CD14-positive monocyte (primary cell): ENCODE measurements around the gene HPS4. TPM values are rescaled to one million over a fixed set of nuclear protein-coding genes. Genes with fewer than 3 reads are reported as not detected.

Experiments used
- DNase-seq, 3 donors: peaks; one replicate each; pipeline ENCODE4 v3.0.0-alpha.2; 2011 to 2022
- H2AFZ ChIP-seq: 2 replicates; pipeline ENCODE4 v1.6.0; 2012; ENCODE audit warnings: mild to moderate bottlenecking, low read depth, low read length, inconsistent platforms; ENCODE audit not compliant: insufficient read depth, poor library complexity, severe bottlenecking
- H3K27ac ChIP-seq, 2 donors: 1 replicate in 1 of 2; 2 replicates in 1 of 2; pipeline ENCODE4 v1.5.1; 2012 to 2013; ENCODE audit warnings: low read length in 2 of 2, control low read depth in 1 of 2, inconsistent platforms in 1 of 2, low read depth in 1 of 2, mild to moderate bottlenecking in 1 of 2
- H3K27me3 ChIP-seq, 2 donors: one replicate each; pipeline versions ENCODE4 v1.6.0 to v1.6.1; 2011 to 2013; ENCODE audit warnings: low read length in 2 of 2; ENCODE audit not compliant: control insufficient read depth in 2 of 2, insufficient read depth in 2 of 2
- H3K36me3 ChIP-seq, 2 donors: replicated peaks in 1 of 2; 1 replicate in 1 of 2; 2 replicates in 1 of 2; pipeline versions ENCODE4 v1.5.1 to v1.6.1; 2012 to 2013; ENCODE audit warnings: low read length in 2 of 2, control low read depth in 1 of 2, inconsistent platforms in 1 of 2, mild to moderate bottlenecking in 1 of 2; ENCODE audit not compliant: insufficient read depth in 2 of 2, control insufficient read depth in 1 of 2
- H3K4me1 ChIP-seq, 2 donors: 1 replicate in 1 of 2; 2 replicates in 1 of 2; pipeline versions ENCODE4 v1.5.1 to v1.6.1; 2012 to 2013; ENCODE audit warnings: low read length in 2 of 2, control low read depth in 1 of 2, inconsistent platforms in 1 of 2, mild to moderate bottlenecking in 1 of 2, moderate library complexity in 1 of 2; ENCODE audit not compliant: insufficient read depth in 2 of 2, control insufficient read depth in 1 of 2
- H3K4me2 ChIP-seq: replicated peaks from 2 replicates; pipeline ENCODE3; 2012; ENCODE audit warnings: low read length, moderate library complexity, mild to moderate bottlenecking; ENCODE audit not compliant: poor library complexity, severe bottlenecking; ENCODE audit errors: extremely low read depth
- H3K4me3 ChIP-seq, 3 experiments: fragments of 200-600 bp in 1 of 3; sonication (generic) in 1 of 3; replicated peaks in 1 of 3; 1 replicate in 2 of 3; 2 replicates in 1 of 3; pipeline ENCODE4 v1.5.1; 2011 to 2013; ENCODE audit warnings: low read length in 3 of 3, mild to moderate bottlenecking in 3 of 3, control low read depth in 2 of 3, low read depth in 2 of 3, inconsistent platforms in 1 of 3, moderate library complexity in 1 of 3
- H3K79me2 ChIP-seq: 2 replicates; pipeline ENCODE4 v1.6.0; 2012; ENCODE audit warnings: mild to moderate bottlenecking, control low read depth, inconsistent platforms, low read length, moderate library complexity; ENCODE audit not compliant: insufficient read depth
- H3K9ac ChIP-seq: 2 replicates; pipeline ENCODE4 v1.6.0; 2017; ENCODE audit warnings: low read length, mild to moderate bottlenecking; ENCODE audit not compliant: insufficient read depth, poor library complexity, severe bottlenecking
- H3K9me3 ChIP-seq, 2 donors: replicated peaks in 1 of 2; 1 replicate in 1 of 2; 2 replicates in 1 of 2; pipeline versions ENCODE4 v1.5.1 to v1.6.1; 2012 to 2013; ENCODE audit warnings: low read length in 2 of 2, control low read depth in 1 of 2; ENCODE audit not compliant: control insufficient read depth in 1 of 2, insufficient read depth in 1 of 2
- H4K20me1 ChIP-seq: 2 replicates; pipeline ENCODE4 v1.6.0; 2012; ENCODE audit warnings: mild to moderate bottlenecking, low read length, control low read depth, moderate library complexity; ENCODE audit not compliant: insufficient read depth
- H3K27ac Mint-ChIP-seq, 7 donors: one replicate each; pipeline ENCODE4 v1.8.0; 2020; ENCODE audit warnings: mild to moderate bottlenecking in 7 of 7, mixed read lengths in 7 of 7, moderate library complexity in 6 of 7, inconsistent platforms in 2 of 7
- H3K27me3 Mint-ChIP-seq, 3 donors: one replicate each; pipeline ENCODE4 v1.8.0; 2021 to 2022; ENCODE audit warnings: low read depth in 3 of 3, mild to moderate bottlenecking in 3 of 3, mixed read lengths in 3 of 3, moderate library complexity in 3 of 3, inconsistent platforms in 1 of 3
- H3K36me3 Mint-ChIP-seq, 2 donors: one replicate each; pipeline ENCODE4 v1.8.0; 2020; ENCODE audit warnings: mixed read lengths in 2 of 2, inconsistent platforms in 1 of 2, mild to moderate bottlenecking in 1 of 2
- H3K4me1 Mint-ChIP-seq: one replicate; pipeline ENCODE4 v1.8.0; 2020; ENCODE audit warnings: mild to moderate bottlenecking, mixed read lengths
- H3K4me3 Mint-ChIP-seq, 2 donors: one replicate each; pipeline ENCODE4 v1.8.0; 2020; ENCODE audit warnings: mild to moderate bottlenecking in 2 of 2, mixed read lengths in 2 of 2, moderate library complexity in 1 of 2
- H3K9me3 Mint-ChIP-seq, 7 donors: one replicate each; pipeline ENCODE4 v1.8.0; 2020 to 2022; ENCODE audit warnings: mixed read lengths in 7 of 7, mild to moderate bottlenecking in 6 of 7, moderate library complexity in 6 of 7, inconsistent platforms in 2 of 7
- CTCF ChIP-seq: fragments of 200-600 bp; IDR thresholded peaks from one replicate; pipeline ENCODE4 v1.8.0; 2022; ENCODE audit warnings: antibody characterized with exemption, mild to moderate bottlenecking
- WGBS: methylation state at CpG from one replicate; pipeline ENCODE4 v1.1.5; 2013; ENCODE audit warnings: missing lambda C conversion rate; ENCODE audit not compliant: insufficient coverage; 5-methylcytosine and 5-hydroxymethylcytosine counted together
- intact Hi-C, 2 donors: fragments of 100-400 bp; cut with micrococcal nuclease; formaldehyde crosslinking; loops; one replicate each; pipeline versions ENCODE4 v1.15.0 to v1.15.1; 2023
- polyA plus RNA-seq, 3 donors: library from polyadenylated mRNA; depleted of rRNA in 1 of 3; unstranded in 2 of 3; stranded (reverse) in 1 of 3; fragments of 300-500 nt in 2 of 3; fragments of >200 nt in 1 of 3; fragmentation: Illumina TruSeq in 2 of 3; gene quantifications; 1 replicate in 2 of 3; 2 replicates in 1 of 3; pipeline ENCODE4 v1.2.3, GENCODE V29; 2012 to 2021

The HPS4 gene
- polyA plus RNA-seq, 3 donors, result 5.7 to 21.6 (median 7.5) TPM

DNA sequence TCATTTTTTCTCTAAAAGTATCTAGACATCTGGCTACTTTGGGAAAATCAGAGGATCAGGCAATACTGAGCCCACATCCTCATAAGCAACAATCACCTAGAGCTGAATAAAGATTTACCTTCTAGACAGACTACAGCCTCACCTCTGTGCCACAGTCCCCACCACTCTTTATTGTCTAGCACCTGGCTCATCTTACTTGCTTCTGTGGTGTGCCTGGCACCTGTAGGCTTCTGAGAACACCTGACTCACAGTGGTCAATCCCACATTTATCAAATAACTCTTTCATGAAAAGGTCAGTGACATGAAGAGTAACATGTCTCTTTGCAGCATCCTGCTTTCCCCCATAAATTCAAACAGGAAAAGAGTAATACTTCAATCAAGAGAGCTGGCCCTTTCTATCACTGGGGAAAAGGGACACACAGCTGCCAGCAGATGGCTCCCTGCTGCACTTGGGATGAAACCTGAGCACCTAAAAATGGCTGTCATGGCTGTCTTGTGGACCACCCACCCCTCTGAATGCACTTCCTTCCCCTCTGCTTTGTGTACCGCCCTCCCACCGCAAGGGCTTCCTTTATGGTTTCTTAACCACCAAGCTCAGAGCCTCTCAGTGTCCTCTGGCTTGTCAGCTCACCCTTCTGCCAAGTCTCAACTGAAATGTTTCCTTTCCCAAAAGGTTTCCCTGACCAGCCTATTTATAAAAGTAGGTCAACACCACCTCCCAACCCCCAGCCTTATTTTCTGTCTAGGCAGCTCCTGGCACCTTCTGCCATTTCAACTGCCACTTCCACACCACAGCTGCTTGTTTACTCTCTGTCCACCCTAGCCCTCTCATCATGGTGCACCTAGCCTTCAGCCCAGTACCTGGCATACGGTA is 19.3 kb upstream of the HPS4 start:
- 7% methylated on average over 2 of the region's 3 CpGs for WGBS
- Histone ChIP-seq H3K9ac (no peak overlapping the region), H3K27ac (peak overlapping the region in 1 of 2 donors; percentile 52), H3K9me3 (no peaks in the 10 kb centered on the region), H4K20me1 (peaks cover 14% of the 10 kb centered on the region), H3K4me1 (peaks cover 9 to 12% of the 10 kb centered on the region in 2 donors), H3K79me2 (no peaks in the 10 kb centered on the region), H3K36me3 (peaks cover 89 to 99% of the 10 kb centered on the region in 2 donors), H2AFZ (no peak overlapping the region), H3K27me3 (no peaks in the 10 kb centered on the region), H3K4me2 (no peak overlapping the region), H3K4me3 (no peak overlapping the region)
- peaks cover 0 to 9% (median 0%) of the 10 kb centered on the region in 3 donors for H3K27me3 Mint-ChIP-seq
- peaks cover 15% of the 10 kb centered on the region for H3K4me1 Mint-ChIP-seq
- no peaks in the 10 kb centered on the region for H3K9me3 Mint-ChIP-seq
- H3K36me3 Mint-ChIP-seq, result peaks cover 84 to 97% of the 10 kb centered on the region in 2 donors
- H3K27ac Mint-ChIP-seq, result peak overlapping the region; percentile 64 to 89 (median 81)
- peak; percentile 9 to 29 (median 23) for DNase-seq
- TF ChIP-seq CTCF, result peak; percentile 52
- intact Hi-C loops, result no loop called here
- H3K4me3 Mint-ChIP-seq, result peak overlapping the region in 1 of 2 donors; percentile 37

DNA sequence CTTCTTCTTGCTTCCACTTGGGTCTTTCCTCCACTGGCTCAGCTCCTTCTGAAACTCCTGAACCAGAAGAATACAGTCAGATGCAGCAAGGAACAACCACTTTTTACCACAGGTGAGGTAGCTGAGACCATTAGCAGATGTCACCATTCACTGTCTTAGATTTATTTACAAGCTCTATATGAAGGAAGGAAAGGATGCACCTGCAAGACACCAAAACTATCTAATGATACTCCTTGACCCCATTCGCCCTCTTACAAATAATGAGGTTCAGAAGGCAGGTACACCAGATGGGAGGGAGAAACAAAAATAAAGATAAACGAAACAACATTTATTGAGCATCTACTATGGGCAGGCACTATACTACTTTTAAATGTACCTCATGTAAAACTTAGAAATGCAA is 18.4 kb upstream of the HPS4 start:
- no CpG with 5 or more reads among the region's 2 CpGs for WGBS
- H3K4me3 Mint-ChIP-seq, result no peak overlapping the region
- H3K9me3 Mint-ChIP-seq, result no peaks in the 10 kb centered on the region
- TF ChIP-seq CTCF, result no peak
- no peak for DNase-seq
- no peak overlapping the region for H2AFZ ChIP-seq
- no peak overlapping the region for H3K4me2 ChIP-seq
- H3K27ac ChIP-seq, result no peak overlapping the region
- peaks cover 9 to 12% of the 10 kb centered on the region in 2 donors for H3K4me1 ChIP-seq
- peaks cover 87 to 99% of the 10 kb centered on the region in 2 donors for H3K36me3 ChIP-seq
- H3K27me3 ChIP-seq, result no peaks in the 10 kb centered on the region
- H3K4me1 Mint-ChIP-seq, result peaks cover 15% of the 10 kb centered on the region
- peaks cover 89 to 97% of the 10 kb centered on the region in 2 donors for H3K36me3 Mint-ChIP-seq
- H3K4me3 ChIP-seq, result no peak overlapping the region
- no peaks in the 10 kb centered on the region for H3K9me3 ChIP-seq
- H3K27me3 Mint-ChIP-seq, result peaks cover 0 to 9% (median 0%) of the 10 kb centered on the region in 3 donors
- H3K79me2 ChIP-seq, result no peaks in the 10 kb centered on the region
- intact Hi-C loops, result no loop called here
- H3K9ac ChIP-seq, result no peak overlapping the region
- H3K27ac Mint-ChIP-seq, result no peak overlapping the region
- H4K20me1 ChIP-seq, result peaks cover 11% of the 10 kb centered on the region
